HG03439 (cell line): Measurements from ENCODE around the gene S1PR3.
"Not testable (repeated sequence)": the region's sequence is repeated elsewhere in the genome, so short reads cannot be mapped to it uniquely, and the experiment has no call there.

Source experiments
- ATAC-seq: cut with Tn5 transposase; IDR thresholded peaks from one replicate; pipeline ENCODE4 v1.9.1; 2021; ENCODE audit warnings: mild to moderate bottlenecking, moderate library complexity; ENCODE audit not compliant: unreplicated experiment

S1PR3 gene

GRCh38 chr9:88991066-88992034, at the start of gene S1PR3:
TSS of gene S1PR3 (plus strand) at chr9:88991468. CDS start at chr9:89001201, 9,733 bp downstream.
- ATAC-seq, result no peak

- ATAC-seq, result not testable (repeated sequence)
Measured at GRCh38 chr9:88941586-88941985, 49.7 kb upstream of the S1PR3 start.

DNA sequence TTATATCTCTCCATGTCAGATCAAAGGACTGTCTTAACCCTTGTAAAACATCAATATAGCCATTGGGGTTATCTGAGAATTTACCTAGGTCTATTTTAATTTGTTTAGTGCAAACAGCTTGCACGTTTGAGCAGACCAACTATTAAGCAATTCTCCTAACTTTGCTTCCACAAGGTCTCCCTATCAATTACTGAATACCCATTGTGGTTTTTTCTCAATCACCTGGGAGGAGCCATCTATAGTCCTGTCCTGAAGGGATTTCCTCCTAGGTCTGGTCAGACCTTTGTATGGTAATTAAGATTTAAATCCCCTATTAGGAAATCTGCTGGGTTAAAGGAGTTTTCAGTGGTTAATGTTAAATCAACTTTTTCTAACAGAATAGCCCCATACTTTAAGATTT, 48.9 kb upstream of the S1PR3 start:
- no peak for ATAC-seq

DNA sequence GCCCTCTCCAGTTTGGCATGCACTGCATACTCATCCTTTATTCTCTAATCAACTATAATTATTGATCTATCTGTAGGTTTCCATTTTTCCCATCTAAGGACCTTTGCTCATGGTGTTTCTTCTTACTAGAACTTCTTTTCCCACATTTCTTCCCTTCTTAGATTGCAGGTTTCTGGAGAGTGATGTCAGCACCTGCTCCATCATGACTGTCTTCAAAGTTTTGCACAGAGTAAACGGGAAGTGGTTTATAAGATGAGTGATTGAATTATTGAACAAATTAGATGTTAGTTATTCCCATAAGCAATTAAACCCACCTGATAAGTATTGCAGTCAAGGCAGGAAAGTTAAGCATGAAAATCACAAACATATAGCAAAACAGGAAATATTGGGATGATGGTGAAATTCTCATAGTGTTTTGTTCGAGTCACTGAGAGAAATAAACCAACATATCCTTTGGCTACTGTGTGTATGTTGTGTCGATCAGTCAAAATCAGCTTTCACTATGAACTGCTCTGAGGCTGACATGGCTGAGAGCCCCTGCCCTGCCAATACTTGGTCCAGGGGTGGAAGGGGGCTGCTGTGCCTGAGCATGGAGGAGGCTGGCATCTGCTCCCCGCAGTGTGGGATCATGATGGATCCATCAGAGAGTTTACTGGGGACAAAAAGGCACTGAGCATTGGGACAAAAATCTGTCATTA, 45.5 kb upstream of the S1PR3 start:
- no peak for ATAC-seq

- no peak for ATAC-seq
Measured at GRCh38 chr9:88947581-88948573, 43.4 kb upstream of the S1PR3 start.

DNA sequence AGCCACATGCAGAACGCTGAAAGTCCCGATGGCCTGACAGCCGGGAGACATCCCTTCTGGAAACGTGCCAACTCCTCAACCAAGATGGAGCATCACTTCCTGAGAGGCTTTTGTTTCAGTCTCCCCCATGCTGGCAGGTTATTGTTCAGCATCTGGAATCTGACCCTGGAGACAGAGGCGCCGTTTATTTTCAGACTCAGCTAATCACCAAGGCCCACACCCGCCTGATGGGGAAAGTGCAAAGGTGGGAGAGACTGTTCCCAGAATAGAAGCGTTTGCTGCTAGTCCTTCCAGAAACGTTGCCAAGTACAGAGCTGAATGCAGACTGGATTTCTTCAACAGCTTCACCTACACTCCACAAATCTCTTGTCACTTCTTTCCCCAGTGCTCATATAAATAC, 41.8 kb upstream of the S1PR3 start:
- no peak for ATAC-seq

- no peak for ATAC-seq
Measured at GRCh38 chr9:88949961-88950340, 41.3 kb upstream of the S1PR3 start.

DNA sequence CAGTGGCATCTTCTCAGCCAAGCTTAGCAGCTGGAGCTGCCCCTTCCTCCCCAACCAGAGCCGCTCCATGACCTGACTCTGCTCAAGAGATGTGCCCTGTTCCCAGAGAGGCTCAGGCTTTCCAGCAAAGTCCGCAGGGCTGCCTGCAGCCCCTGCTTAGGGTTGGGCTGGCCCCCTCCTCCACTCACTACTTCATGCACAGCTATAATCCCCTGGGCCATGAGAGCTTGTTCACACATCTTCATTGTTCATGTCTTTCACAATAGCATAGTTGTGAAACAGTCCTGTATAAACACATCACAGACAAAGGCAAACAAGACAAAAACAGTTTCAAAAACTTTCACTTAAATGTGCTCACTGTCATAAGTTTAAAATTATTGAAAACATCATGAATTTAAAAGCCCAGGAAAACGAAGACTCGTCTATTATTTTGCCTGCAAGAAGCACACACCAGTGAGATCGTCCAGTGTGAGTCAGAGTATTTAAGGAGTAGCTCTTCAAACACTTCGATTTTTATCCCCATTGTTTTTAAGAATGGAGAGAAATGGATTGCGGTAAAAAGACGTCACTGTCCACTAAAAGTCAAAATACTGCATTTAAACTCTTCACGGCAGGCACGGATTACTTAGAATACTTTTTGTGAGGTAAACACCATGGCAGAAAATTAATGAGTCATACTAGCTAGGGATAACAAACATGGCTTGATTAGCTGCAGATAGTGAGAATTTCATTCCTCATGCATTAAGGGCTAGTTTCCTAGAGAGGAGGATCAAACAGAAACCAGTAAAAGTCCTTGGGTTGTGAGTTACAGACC, 40.7 kb upstream of the S1PR3 start:
- ATAC-seq, result no peak

DNA sequence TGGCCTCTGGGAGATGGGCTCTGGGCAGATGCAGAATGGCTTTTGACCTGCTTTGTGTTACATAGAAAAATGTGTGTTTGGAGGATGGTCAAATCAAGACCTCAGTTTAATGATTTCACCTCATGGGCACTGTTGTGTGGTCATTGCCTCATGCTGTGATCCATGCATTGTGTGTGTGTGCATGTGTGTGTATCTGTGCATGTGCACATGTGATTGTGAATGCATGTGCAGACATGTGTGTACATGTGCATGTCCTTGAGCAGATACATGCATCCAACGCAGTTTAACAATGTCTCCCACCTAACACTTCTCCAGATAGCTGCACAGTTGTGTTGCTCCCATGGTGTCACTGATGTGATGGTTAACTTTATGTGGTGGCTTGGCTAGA, 40.1 kb upstream of the S1PR3 start:
- ATAC-seq, result no peak

- no peak for ATAC-seq
Measured at GRCh38 chr9:88952086-88952615, 39.1 kb upstream of the S1PR3 start.

DNA sequence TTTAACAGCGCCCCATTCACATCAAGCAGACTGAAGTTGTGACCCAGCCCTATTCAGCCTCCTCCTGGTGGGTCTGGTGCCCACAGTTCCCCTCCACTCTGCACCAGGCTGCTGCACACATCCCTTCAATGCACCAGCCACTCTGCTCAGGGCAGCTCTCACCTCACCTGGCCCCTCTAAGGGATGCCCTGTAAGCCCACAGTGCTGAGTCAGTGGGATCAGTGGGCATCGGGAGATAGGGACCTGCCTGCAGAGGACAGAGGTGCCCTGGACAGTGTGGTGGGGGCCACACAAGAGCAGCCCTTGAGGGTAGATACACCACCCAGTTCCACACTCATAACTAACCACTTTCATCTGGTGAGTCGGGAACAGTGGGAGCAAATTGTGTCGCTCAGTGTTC, 38.3 kb upstream of the S1PR3 start:
- no peak for ATAC-seq

- ATAC-seq, result no peak
Measured at GRCh38 chr9:88953381-88954029, 37.8 kb upstream of the S1PR3 start.

GRCh38 chr9:88954066-88954465, 37.2 kb upstream of the S1PR3 start:
- ATAC-seq, result no peak

DNA sequence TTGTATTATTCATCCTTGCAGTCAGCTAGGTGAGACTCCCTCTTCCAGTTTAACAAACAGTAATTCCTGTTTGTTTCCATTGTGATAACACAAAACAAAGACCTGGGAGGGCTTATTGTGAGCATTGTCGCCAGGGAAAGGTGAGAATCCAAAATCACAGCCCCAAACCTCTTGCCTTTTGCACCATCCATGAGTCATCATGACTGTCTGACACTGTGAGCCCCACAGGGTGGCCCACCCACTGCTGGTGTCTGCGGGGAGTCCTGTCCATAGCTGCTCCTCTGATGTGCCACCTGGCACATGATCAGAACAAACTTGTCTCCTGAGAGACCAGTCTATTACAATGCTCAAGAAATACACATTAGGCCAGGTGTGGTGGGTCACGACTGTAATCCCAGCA, 33.7 kb upstream of the S1PR3 start:
- ATAC-seq, result no peak

- no peak for ATAC-seq
Measured at GRCh38 chr9:88959727-88960469, 31.4 kb upstream of the S1PR3 start.

- ATAC-seq, result no peak
Measured at GRCh38 chr9:88960632-88961031, 30.6 kb upstream of the S1PR3 start.

- ATAC-seq, result no peak
Measured at GRCh38 chr9:88965473-88965872, 25.8 kb upstream of the S1PR3 start.

- no peak for ATAC-seq
Measured at GRCh38 chr9:88966894-88967676, 24.2 kb upstream of the S1PR3 start.
